ENCODE measurements around the gene PVALEF.

Gene PVALEF

GRCh38 chr17:81181811-81182185 is 16.5 kb downstream of the PVALEF start:
- no peak for TF ChIP-seq CTCF (IDR thresholded peaks at IDR 0.05; ENCODE audit: extremely low read depth, insufficient read depth, missing control alignments)
- in situ Hi-C loops (cut with MboI; ENCODE audit: low pct_unique_long_range_greater_than_20kb, low sequenced_read_pairs, unreplicated experiment) = no loop called here

GRCh38 chr17:81182596-81182995 is 17.3 kb downstream of the PVALEF start:
- in situ Hi-C loops (cut with MboI; ENCODE audit: low pct_unique_long_range_greater_than_20kb, low sequenced_read_pairs, unreplicated experiment) = no loop called here
- DNase-seq (ENCODE audit: low spot score) = no peak
- no peak for TF ChIP-seq CTCF (IDR thresholded peaks at IDR 0.05; ENCODE audit: extremely low read depth, insufficient read depth, missing control alignments)

More at GRCh38 chr17:81181811-81182185, 16.5 kb downstream of the PVALEF start:
- DNase-seq (ENCODE audit: low spot score) = no peak

GRCh38 chr17:81183316-81183715 is 18.0 kb downstream of the PVALEF start:
- in situ Hi-C loops (cut with MboI; ENCODE audit: low pct_unique_long_range_greater_than_20kb, low sequenced_read_pairs, unreplicated experiment) = no loop called here
- no peak for TF ChIP-seq CTCF (IDR thresholded peaks at IDR 0.05; ENCODE audit: extremely low read depth, insufficient read depth, missing control alignments)

GRCh38 chr17:81183807-81184206 is 18.5 kb downstream of the PVALEF start:
- in situ Hi-C loops (cut with MboI; ENCODE audit: low pct_unique_long_range_greater_than_20kb, low sequenced_read_pairs, unreplicated experiment) = no loop called here
- no peak for TF ChIP-seq CTCF (IDR thresholded peaks at IDR 0.05; ENCODE audit: extremely low read depth, insufficient read depth, missing control alignments)
- no peak for DNase-seq (ENCODE audit: low spot score)

More at GRCh38 chr17:81183316-81183715, 18.0 kb downstream of the PVALEF start:
- no peak for DNase-seq (ENCODE audit: low spot score)

GRCh38 chr17:81184555-81184954 is 19.2 kb downstream of the PVALEF start:
- in situ Hi-C loops (cut with MboI; ENCODE audit: low pct_unique_long_range_greater_than_20kb, low sequenced_read_pairs, unreplicated experiment) = no loop called here
- TF ChIP-seq CTCF (IDR thresholded peaks at IDR 0.05; ENCODE audit: extremely low read depth, insufficient read depth, missing control alignments) = no peak
- DNase-seq (ENCODE audit: low spot score) = no peak

GRCh38 chr17:81186203-81186602 is 20.9 kb downstream of the PVALEF start:
- no peak for DNase-seq (ENCODE audit: low spot score)
- TF ChIP-seq CTCF (IDR thresholded peaks at IDR 0.05; ENCODE audit: extremely low read depth, insufficient read depth, missing control alignments) = no peak
- in situ Hi-C loops (cut with MboI; ENCODE audit: low pct_unique_long_range_greater_than_20kb, low sequenced_read_pairs, unreplicated experiment) = no loop called here

- no peak for TF ChIP-seq CTCF (IDR thresholded peaks at IDR 0.05; ENCODE audit: extremely low read depth, insufficient read depth, missing control alignments)
- DNase-seq (ENCODE audit: low spot score) = no peak
- in situ Hi-C loops (cut with MboI; ENCODE audit: low pct_unique_long_range_greater_than_20kb, low sequenced_read_pairs, unreplicated experiment) = no loop called here
Measured at GRCh38 chr17:81187120-81187519, 21.8 kb downstream of the PVALEF start.
